ENCODE data around the gene FMO3.

FMO3 gene

DNA sequence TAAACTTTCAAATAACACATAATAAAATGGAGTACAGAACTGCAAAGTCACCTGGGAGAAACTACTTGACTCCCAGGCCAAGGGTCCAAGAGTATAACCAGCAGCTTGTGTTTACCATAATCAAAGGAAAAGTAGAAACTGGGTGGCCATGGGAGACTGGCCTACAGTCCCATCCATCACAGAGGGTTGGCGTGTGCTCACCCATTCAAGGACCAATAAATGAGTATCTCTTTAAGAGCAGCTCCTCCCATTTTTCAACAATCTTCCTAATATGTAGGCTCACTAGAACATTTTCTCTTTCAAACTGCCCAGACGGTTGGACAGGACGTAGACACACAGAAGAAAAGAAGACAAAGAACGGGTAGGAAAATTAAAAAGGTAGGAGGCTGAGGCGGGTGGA lies at the start of gene FMO3:
Gene FMO3, plus strand, starts transcription at position 302 of the 400 bp plus-strand sequence. CDS start 1,754 bp downstream, outside the sequence.
- Histone ChIP-seq H3K27me3 (no peaks in the 10 kb centered on the region), H3K4me3 (ENCODE audit: low read depth in 1 of 2, low read length in 1 of 2) (no peak within 1 kb of the TSS), H3K9me3 (no peaks in the 10 kb centered on the region), H3K36me3 (no peaks in the 10 kb centered on the region), H3K4me1 (ENCODE audit: control insufficient read depth in 1 of 2, insufficient read depth in 1 of 2, low read depth in 1 of 2, low read length in 1 of 2) (no peaks in the 10 kb centered on the region), H3K27ac (no peak within 1 kb of the TSS)
- TF ChIP-seq, protein P1, sequence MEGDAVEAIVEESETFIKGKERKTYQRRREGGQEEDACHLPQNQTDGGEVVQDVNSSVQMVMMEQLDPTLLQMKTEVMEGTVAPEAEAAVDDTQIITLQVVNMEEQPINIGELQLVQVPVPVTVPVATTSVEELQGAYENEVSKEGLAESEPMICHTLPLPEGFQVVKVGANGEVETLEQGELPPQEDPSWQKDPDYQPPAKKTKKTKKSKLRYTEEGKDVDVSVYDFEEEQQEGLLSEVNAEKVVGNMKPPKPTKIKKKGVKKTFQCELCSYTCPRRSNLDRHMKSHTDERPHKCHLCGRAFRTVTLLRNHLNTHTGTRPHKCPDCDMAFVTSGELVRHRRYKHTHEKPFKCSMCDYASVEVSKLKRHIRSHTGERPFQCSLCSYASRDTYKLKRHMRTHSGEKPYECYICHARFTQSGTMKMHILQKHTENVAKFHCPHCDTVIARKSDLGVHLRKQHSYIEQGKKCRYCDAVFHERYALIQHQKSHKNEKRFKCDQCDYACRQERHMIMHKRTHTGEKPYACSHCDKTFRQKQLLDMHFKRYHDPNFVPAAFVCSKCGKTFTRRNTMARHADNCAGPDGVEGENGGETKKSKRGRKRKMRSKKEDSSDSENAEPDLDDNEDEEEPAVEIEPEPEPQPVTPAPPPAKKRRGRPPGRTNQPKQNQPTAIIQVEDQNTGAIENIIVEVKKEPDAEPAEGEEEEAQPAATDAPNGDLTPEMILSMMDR (IDR thresholded peaks at IDR 0.05), result no peak

DNA sequence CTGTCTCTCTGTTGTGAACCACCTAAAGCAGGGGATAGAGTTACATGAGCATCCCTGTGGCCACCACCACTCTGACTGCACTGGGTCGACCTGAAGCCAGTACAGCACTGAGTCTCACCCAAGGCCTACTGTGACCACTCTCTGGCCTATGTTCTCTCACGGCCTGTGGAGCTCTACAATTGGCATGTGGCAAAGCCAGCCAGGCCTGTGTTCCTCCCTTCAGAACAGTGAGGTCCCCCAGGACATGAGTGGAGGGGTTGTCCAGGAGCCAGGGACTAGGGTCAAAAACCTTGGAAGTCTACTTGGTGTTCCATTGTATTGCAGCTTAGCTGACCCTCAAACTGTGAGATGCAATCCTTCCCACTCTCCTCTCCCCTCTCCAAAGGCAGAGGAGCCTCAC lies 42.7 kb upstream of the FMO3 start:
- H3K27me3 ChIP-seq, result no peaks in the 10 kb centered on the region
- no peaks in the 10 kb centered on the region for H3K9me3 ChIP-seq
- H3K4me3 ChIP-seq (ENCODE audit: low read depth in 1 of 2, low read length in 1 of 2), result no peak overlapping the region
- no peaks in the 10 kb centered on the region for H3K36me3 ChIP-seq
- TF ChIP-seq, protein P1 (IDR thresholded peaks at IDR 0.05), result no peak
- no peak overlapping the region for H3K27ac ChIP-seq
- no peaks in the 10 kb centered on the region for H3K4me1 ChIP-seq (ENCODE audit: control insufficient read depth in 1 of 2, insufficient read depth in 1 of 2, low read depth in 1 of 2, low read length in 1 of 2)

DNA sequence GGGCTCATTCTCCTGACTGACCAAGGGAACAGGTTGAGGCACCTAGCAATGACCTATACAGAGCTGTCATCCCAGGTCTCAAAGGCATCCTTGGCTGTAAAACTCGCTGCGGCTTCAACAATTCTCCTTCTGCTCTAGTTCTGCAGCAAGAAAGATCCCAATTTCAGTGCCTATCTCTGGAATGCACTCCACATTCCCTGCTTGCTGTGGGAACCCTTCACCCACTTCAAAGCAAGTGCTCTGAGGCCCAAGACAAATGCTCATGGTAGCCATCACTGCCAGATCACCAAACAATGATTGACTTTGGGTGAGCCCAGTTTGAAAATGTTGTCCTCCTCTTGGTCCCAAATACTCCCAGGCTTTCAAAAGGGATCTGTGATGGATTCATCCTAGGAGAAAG lies 37.7 kb upstream of the FMO3 start:
- Histone ChIP-seq H3K36me3 (no peaks in the 10 kb centered on the region), H3K4me3 (ENCODE audit: low read depth in 1 of 2, low read length in 1 of 2) (no peak overlapping the region), H3K27ac (no peak overlapping the region), H3K27me3 (no peaks in the 10 kb centered on the region), H3K4me1 (ENCODE audit: control insufficient read depth in 1 of 2, insufficient read depth in 1 of 2, low read depth in 1 of 2, low read length in 1 of 2) (no peaks in the 10 kb centered on the region), H3K9me3 (no peaks in the 10 kb centered on the region)
- TF ChIP-seq, protein P1 (IDR thresholded peaks at IDR 0.05), result no peak

DNA sequence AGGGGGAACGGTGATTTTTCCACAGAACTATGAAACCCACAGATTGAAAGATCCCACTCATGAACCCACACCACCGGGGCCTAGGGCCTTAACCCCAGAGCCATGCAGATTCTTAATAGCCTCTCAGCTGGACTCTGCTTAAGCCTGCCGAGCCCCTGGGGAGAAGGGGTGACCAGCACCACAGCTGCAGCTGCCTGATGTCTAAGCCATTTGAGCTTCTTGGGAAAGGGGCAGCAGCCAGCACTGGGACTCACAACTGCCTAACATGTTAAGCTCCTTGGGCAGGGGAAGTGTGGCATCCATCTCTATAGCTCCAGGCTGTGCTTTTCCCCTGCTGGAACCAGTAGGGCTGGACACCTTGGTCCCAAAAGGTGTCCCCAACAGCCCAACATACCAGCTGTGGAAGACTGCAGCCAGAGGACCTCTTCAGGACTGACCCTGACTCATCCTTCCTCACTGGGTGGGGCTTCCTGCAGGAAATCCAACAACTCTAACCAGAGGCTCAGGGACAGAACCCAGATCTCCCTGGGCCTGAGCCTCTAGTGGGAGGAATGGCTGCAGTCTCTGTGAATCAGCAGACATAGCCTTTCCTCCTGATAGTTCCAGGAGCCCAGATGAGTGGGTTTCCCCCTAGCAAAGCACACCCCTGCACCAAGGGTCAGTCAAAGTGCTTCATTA lies 34.6 kb upstream of the FMO3 start:
- no peaks in the 10 kb centered on the region for H3K27me3 ChIP-seq
- TF ChIP-seq, protein P1 (IDR thresholded peaks at IDR 0.05), result no peak
- H3K4me3 ChIP-seq (ENCODE audit: low read depth in 1 of 2, low read length in 1 of 2), result no peak overlapping the region
- H3K36me3 ChIP-seq, result no peaks in the 10 kb centered on the region
- no peaks in the 10 kb centered on the region for H3K4me1 ChIP-seq (ENCODE audit: control insufficient read depth in 1 of 2, insufficient read depth in 1 of 2, low read depth in 1 of 2, low read length in 1 of 2)
- H3K27ac ChIP-seq, result no peak overlapping the region
- no peaks in the 10 kb centered on the region for H3K9me3 ChIP-seq

DNA sequence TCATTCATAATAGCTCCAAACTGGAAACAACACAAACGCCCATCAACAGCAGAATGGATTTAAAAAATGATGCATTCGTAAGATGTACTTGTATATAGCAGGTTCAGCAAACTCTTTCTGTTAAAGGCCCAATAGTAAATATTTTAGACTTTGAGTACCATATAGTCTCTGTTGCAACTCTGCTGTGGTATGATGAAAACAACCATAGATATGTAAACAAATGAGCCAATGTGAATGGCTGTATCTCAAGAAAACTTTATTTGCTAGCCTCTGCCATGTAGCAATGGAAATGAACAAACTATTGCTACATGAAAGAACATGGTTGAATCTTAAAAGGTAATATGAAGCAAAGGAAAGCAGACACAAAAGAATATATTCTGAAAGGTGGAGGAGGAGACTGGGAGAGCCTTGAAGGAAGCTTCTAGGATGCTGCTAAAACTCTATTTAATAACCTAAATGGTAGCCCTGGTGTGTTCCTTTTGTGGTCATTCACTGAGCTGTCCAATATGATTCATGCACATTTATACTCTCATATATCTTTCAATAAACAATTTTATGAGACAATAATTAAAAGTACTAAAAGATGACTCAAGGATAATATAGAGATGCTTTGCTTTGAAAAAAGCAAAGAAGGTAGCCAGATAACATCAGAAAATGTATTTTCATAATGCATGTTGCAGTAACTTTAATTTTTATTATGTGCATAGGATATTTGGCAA lies 29.1 kb upstream of the FMO3 start:
- Histone ChIP-seq H3K36me3 (no peaks in the 10 kb centered on the region), H3K9me3 (no peaks in the 10 kb centered on the region)
- TF ChIP-seq, protein P1 (IDR thresholded peaks at IDR 0.05), result no peak

More for the DNA sequence above, 29.1 kb upstream of the FMO3 start:
- Histone ChIP-seq H3K4me1 (ENCODE audit: control insufficient read depth in 1 of 2, insufficient read depth in 1 of 2, low read depth in 1 of 2, low read length in 1 of 2) (no peaks in the 10 kb centered on the region), H3K4me3 (ENCODE audit: low read depth in 1 of 2, low read length in 1 of 2) (no peak overlapping the region), H3K27me3 (no peaks in the 10 kb centered on the region), H3K27ac (no peak overlapping the region)
